Neural cell (in vitro differentiated cells): Measurements from ENCODE around the gene SPATS2L. TPM values are rescaled to one million over a fixed set of nuclear protein-coding genes. Genes with fewer than 3 reads are reported as not detected.

Source experiments
- H2AFZ ChIP-seq: fragments of 200-600, 300-800 bp; sonication (generic), shearing (Covaris generic); 2 replicates; pipeline ENCODE4 v1.6.0; 2014; ENCODE audit warnings: low read depth, mild to moderate bottlenecking, antibody characterized with exemption, low read length, moderate library complexity
- H3F3A ChIP-seq: fragments of 200-600 bp; shearing (Covaris generic); 2 replicates; pipeline ENCODE4 v1.6.1; 2016; ENCODE audit warnings: mild to moderate bottlenecking, moderate library complexity, mixed read lengths, antibody characterized with exemption, low read length; ENCODE audit not compliant: insufficient read depth, poor library complexity, severe bottlenecking
- H3K27ac ChIP-seq: fragments of 200-600, 300-800 bp; sonication (generic), shearing (Covaris generic); 2 replicates; pipeline ENCODE4 v1.5.1; 2014; ENCODE audit warnings: mild to moderate bottlenecking, low read length, moderate library complexity
- H3K27me3 ChIP-seq: fragments of 300-800, 200-600 bp; sonication (generic), shearing (Covaris generic); 2 replicates; pipeline ENCODE4 v1.6.0; 2014; ENCODE audit warnings: mild to moderate bottlenecking, low read depth, low read length, moderate library complexity; ENCODE audit not compliant: insufficient read depth
- H3K36me3 ChIP-seq: fragments of 300-800, 200-600 bp; sonication (generic), shearing (Covaris generic); 2 replicates; pipeline ENCODE4 v1.5.1; 2014; ENCODE audit warnings: mild to moderate bottlenecking, antibody characterized with exemption, low read length, moderate library complexity; ENCODE audit not compliant: insufficient read depth
- H3K4me2 ChIP-seq: fragments of 300-800, 200-600 bp; sonication (generic), shearing (Covaris generic); 2 replicates; pipeline ENCODE4 v1.6.0; 2014; ENCODE audit warnings: mild to moderate bottlenecking, low read length
- H3K4me3 ChIP-seq: fragments of 300-800, 200-600 bp; sonication (generic), shearing (Covaris generic); 2 replicates; pipeline ENCODE4 v1.5.1; 2014; ENCODE audit warnings: mild to moderate bottlenecking, low read length, moderate library complexity
- H3K79me2 ChIP-seq: fragments of 200-600 bp; shearing (Covaris generic); replicated peaks from 2 replicates; pipeline ENCODE4 v1.6.0; 2014; ENCODE audit warnings: mild to moderate bottlenecking, low read length, moderate library complexity; ENCODE audit not compliant: insufficient read depth
- H3K9ac ChIP-seq: fragments of 300-800, 200-600 bp; sonication (generic), shearing (Covaris generic); 2 replicates; pipeline ENCODE4 v1.6.1; 2016; ENCODE audit warnings: mild to moderate bottlenecking, low read length, mixed read lengths
- H3K9me2 ChIP-seq: fragments of 200-600 bp; shearing (Covaris generic); 2 replicates; pipeline ENCODE4 v1.6.1; 2016; ENCODE audit warnings: mild to moderate bottlenecking, low read length, mixed read lengths; ENCODE audit not compliant: insufficient read depth
- H3K9me3 ChIP-seq: fragments of 200-600, 300-800 bp; sonication (generic), shearing (Covaris generic); 2 replicates; pipeline ENCODE4 v1.6.1; 2016; ENCODE audit warnings: mild to moderate bottlenecking, mixed run types, low read length, moderate library complexity, mixed read lengths
- H4K20me1 ChIP-seq: fragments of 200-600 bp; shearing (Covaris generic); 2 replicates; pipeline ENCODE4 v1.6.1; 2016; ENCODE audit warnings: mild to moderate bottlenecking, mixed run types; ENCODE audit not compliant: insufficient read depth
- CTCF ChIP-seq: fragments of 450-650 bp; IDR thresholded peaks from 2 replicates; pipeline ENCODE4 v1.5.1; 2014; ENCODE audit warnings: antibody characterized with exemption, mild to moderate bottlenecking, moderate library complexity; ENCODE audit not compliant: poor library complexity, severe bottlenecking
- EP300 ChIP-seq: fragments of 450-650 bp; conservative IDR thresholded peaks from 2 replicates; pipeline ENCODE4 v1.6.1; 2014; ENCODE audit warnings: antibody characterized with exemption, mild to moderate bottlenecking, moderate library complexity; ENCODE audit not compliant: poor library complexity, severe bottlenecking
- EZH2 ChIP-seq: fragments of 200-600, 300-800 bp; shearing (Covaris generic), sonication (generic); IDR thresholded peaks from 2 replicates; pipeline ENCODE4 v1.6.1; 2014; ENCODE audit warnings: antibody characterized with exemption, low read length, borderline replicate concordance, mild to moderate bottlenecking; ENCODE audit not compliant: insufficient read depth, poor library complexity, severe bottlenecking
- MXI1 ChIP-seq: fragments of 450-650 bp; conservative IDR thresholded peaks from 2 replicates; pipeline ENCODE4 v1.6.1; 2014; ENCODE audit warnings: antibody characterized with exemption, mild to moderate bottlenecking; ENCODE audit not compliant: poor library complexity, severe bottlenecking
- POLR2AphosphoS5 ChIP-seq: IDR thresholded peaks from 2 replicates; pipeline ENCODE4 v1.6.1; 2012
- RAD21 ChIP-seq: fragments of 450-650 bp; conservative IDR thresholded peaks from 2 replicates; pipeline ENCODE4 v1.6.1; 2014; ENCODE audit warnings: antibody characterized with exemption, mild to moderate bottlenecking, moderate library complexity
- REST ChIP-seq: IDR thresholded peaks from 2 replicates; pipeline ENCODE4 v1.6.1; 2012; ENCODE audit warnings: borderline replicate concordance
- SMC3 ChIP-seq: fragments of 450-650 bp; conservative IDR thresholded peaks from 2 replicates; pipeline ENCODE4 v1.6.1; 2014; ENCODE audit warnings: antibody characterized with exemption, mild to moderate bottlenecking, moderate library complexity; ENCODE audit not compliant: poor library complexity
- TAF1 ChIP-seq: IDR thresholded peaks from 2 replicates; pipeline ENCODE4 v1.6.1; 2012; ENCODE audit warnings: low read depth
- polyA plus RNA-seq: library from polyadenylated mRNA; depleted of rRNA; stranded (reverse); fragments of >200 nt; gene quantifications from 2 replicates; pipeline ENCODE4 v1.2.3, GENCODE V29; 2014

The SPATS2L gene
- polyA plus RNA-seq, 1 donor from 2014 or later: 8.5 TPM

GRCh38 chr2:200445284-200445683, 138.8 kb downstream of the SPATS2L start:
- TF ChIP-seq REST (no peak), RAD21 (no peak), SMC3 (no peak), CTCF (no peak), POLR2AphosphoS5 (no peak), MXI1 (no peak), TAF1 (no peak), EP300 (no peak), EZH2 (no peak)

GRCh38 chr2:200446612-200447011, 140.1 kb downstream of the SPATS2L start:
- Histone ChIP-seq H3K4me2 (no peak overlapping the region), H3K4me3 (no peak overlapping the region), H3K27ac (no peak overlapping the region), H2AFZ (no peak overlapping the region), H3K9ac (no peak overlapping the region), H3K9me2 (no peaks in the 10 kb centered on the region), H3K27me3 (no peaks in the 10 kb centered on the region), H3K79me2 (no peaks in the 10 kb centered on the region), H3F3A (no peaks in the 10 kb centered on the region), H3K36me3 (no peaks in the 10 kb centered on the region), H3K9me3 (no peaks in the 10 kb centered on the region), H4K20me1 (no peaks in the 10 kb centered on the region)
- TF ChIP-seq EP300: no peak
- TF ChIP-seq SMC3: no peak
- TF ChIP-seq EZH2: no peak
- no peak for TF ChIP-seq TAF1
- no peak for TF ChIP-seq RAD21
- TF ChIP-seq MXI1: no peak
- no peak for TF ChIP-seq CTCF
- TF ChIP-seq POLR2AphosphoS5: no peak
- no peak for TF ChIP-seq REST

More at GRCh38 chr2:200445284-200445683, 138.8 kb downstream of the SPATS2L start:
- Histone ChIP-seq H3K27ac (no peak overlapping the region), H3K9ac (no peak overlapping the region), H3K9me2 (no peaks in the 10 kb centered on the region), H3K4me3 (no peak overlapping the region), H3K4me2 (no peak overlapping the region), H3K79me2 (no peaks in the 10 kb centered on the region), H3K9me3 (no peaks in the 10 kb centered on the region), H4K20me1 (no peaks in the 10 kb centered on the region), H2AFZ (no peak overlapping the region), H3K27me3 (no peaks in the 10 kb centered on the region), H3K36me3 (no peaks in the 10 kb centered on the region), H3F3A (no peaks in the 10 kb centered on the region)
